ENCODE measurements around the gene ACP2. TPM values are rescaled to one million over a fixed set of nuclear protein-coding genes. Genes with fewer than 3 reads are reported as not detected.

Gene ACP2
- total RNA-seq, 2 donors from 2014 or later = 45.2 to 59.4 TPM

DNA sequence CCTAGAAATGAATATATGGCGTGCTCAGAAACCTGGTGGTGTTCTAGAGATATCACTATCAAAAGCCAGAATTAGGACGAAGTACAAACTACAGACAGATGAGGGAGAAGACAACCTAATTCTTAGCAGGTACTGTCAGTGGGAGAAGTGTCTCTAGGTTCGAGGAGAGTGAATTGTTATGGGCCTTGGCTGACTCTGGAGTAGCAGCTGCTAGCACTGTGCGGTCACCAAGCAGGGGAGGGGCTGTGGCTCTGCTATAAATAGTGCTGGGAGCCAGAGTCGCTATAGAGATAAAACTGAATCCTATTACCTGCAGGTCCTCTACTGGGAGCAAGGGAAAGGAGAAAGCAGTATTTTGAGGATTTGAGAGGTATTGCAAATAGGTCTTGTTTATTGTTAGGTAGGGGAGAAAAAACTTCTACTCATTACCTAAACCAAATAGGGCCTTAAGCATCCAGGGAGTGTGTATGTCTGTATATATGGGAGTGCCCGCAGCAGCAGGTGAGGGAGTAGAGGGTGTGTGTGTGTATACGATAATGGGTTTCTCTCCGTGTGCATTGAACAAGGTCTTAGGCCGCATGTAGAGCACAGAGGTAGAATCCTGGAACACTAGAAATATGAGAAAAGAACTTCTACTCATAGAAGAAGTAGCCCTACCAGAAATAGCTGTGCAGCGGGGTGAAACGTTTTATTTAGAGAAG is 23.5 kb upstream of the ACP2 start:
- Histone ChIP-seq H3K4me3 (no peak overlapping the region), H3K9me3 (no peaks in the 10 kb centered on the region), H3K27me3 (no peaks in the 10 kb centered on the region), H3K36me3 (peaks cover 29% of the 10 kb centered on the region), H3K4me1 (peaks cover 0 to 52% of the 10 kb centered on the region in 2 donors), H3K27ac (peak overlapping the region; percentile 89 to 97)
- TF ChIP-seq, protein P1, sequence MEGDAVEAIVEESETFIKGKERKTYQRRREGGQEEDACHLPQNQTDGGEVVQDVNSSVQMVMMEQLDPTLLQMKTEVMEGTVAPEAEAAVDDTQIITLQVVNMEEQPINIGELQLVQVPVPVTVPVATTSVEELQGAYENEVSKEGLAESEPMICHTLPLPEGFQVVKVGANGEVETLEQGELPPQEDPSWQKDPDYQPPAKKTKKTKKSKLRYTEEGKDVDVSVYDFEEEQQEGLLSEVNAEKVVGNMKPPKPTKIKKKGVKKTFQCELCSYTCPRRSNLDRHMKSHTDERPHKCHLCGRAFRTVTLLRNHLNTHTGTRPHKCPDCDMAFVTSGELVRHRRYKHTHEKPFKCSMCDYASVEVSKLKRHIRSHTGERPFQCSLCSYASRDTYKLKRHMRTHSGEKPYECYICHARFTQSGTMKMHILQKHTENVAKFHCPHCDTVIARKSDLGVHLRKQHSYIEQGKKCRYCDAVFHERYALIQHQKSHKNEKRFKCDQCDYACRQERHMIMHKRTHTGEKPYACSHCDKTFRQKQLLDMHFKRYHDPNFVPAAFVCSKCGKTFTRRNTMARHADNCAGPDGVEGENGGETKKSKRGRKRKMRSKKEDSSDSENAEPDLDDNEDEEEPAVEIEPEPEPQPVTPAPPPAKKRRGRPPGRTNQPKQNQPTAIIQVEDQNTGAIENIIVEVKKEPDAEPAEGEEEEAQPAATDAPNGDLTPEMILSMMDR (IDR thresholded peaks at IDR 0.05) = no peak
- no peak for DNase-seq (ENCODE audit: low spot score)

- DNase-seq (ENCODE audit: low spot score) = no peak
- Histone ChIP-seq H3K27ac (peak overlapping the region; percentile 89 to 97), H3K9me3 (no peaks in the 10 kb centered on the region), H3K4me3 (peak overlapping the region; percentile 86 to 90), H3K27me3 (no peaks in the 10 kb centered on the region), H3K4me1 (peaks cover 0 to 49% of the 10 kb centered on the region in 2 donors), H3K36me3 (peaks cover 21% of the 10 kb centered on the region)
- TF ChIP-seq, protein P1 (IDR thresholded peaks at IDR 0.05) = no peak
Measured at GRCh38 chr11:47271328-47271727, 22.7 kb upstream of the ACP2 start.

DNA sequence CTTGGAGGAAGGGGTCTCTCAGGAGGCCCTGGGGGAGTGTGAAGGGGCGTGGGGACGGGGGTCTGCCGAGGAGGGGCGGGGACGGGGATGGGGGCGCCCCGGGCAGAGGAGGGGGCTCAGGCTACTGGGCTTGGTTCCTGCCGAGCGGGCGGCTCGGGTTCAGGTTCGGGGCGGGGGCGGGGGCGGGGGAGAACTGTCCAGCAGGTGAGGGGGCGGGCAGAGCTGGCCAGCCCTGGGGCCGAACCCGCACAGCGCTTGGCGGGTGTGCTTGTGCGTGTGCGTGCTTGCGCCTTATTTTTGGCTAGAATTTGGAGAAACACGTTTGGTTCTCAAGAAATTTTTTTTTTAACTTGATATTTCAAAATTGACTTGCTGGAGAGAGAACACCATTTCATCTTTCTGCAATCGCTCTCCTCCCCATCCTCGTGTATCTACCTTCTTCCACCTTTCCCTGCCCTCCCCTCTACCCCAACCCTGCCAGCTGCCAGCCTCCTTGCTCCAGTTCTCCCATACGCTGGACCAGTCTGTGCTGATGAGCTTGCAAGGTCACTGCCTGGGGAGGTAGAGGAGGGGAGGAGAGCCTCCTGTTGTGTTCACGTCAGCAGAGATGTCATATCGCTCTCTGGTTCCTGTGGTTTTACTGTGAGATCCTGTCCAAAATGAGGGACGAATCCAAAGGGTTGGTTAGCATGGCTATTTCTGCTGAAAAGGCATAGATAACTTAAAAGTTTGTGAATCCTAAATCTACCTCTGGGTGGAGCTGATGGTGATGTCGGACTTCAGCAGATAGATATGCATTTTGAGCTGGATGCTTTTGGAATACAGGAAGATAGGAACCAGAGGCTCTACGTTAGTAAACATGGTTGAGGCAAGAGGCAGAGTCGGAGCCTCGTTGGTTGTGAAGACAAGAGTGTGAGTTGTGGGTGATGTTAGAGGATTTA is 22.0 kb upstream of the ACP2 start:
- TF ChIP-seq, protein P1 (IDR thresholded peaks at IDR 0.05) = no peak
- H3K4me1 ChIP-seq = peaks cover 0 to 49% of the 10 kb centered on the region in 2 donors

GRCh38 chr11:47269829-47270305 is 21.3 kb upstream of the ACP2 start, which contains the start of gene MADD:
TSS of gene MADD (plus strand) at chr11:47270133.
- H3K27ac ChIP-seq = peak within 1 kb of the TSS; percentile 89 to 97
- H3K27me3 ChIP-seq = no peaks in the 10 kb centered on the region
- H3K4me1 ChIP-seq = peaks cover 0 to 53% of the 10 kb centered on the region in 2 donors
- H3K4me3 ChIP-seq = peak within 1 kb of the TSS; percentile 86 to 90
- no peaks in the 10 kb centered on the region for H3K9me3 ChIP-seq
- peak; percentile 81 for DNase-seq (ENCODE audit: low spot score)
- TF ChIP-seq, protein P1 (IDR thresholded peaks at IDR 0.05) = no peak
- H3K36me3 ChIP-seq = peaks cover 7% of the 10 kb centered on the region

More for the DNA sequence above, 22.0 kb upstream of the ACP2 start:
- Histone ChIP-seq H3K4me3 (peak overlapping the region; percentile 86 to 90), H3K9me3 (no peaks in the 10 kb centered on the region), H3K27me3 (no peaks in the 10 kb centered on the region), H3K27ac (peak overlapping the region; percentile 89 to 97), H3K36me3 (peaks cover 14% of the 10 kb centered on the region)
- DNase-seq (ENCODE audit: low spot score) = no peak

GRCh38 chr11:47269002-47269828 is 20.6 kb upstream of the ACP2 start:
- Histone ChIP-seq H3K9me3 (no peaks in the 10 kb centered on the region), H3K27ac (peak overlapping the region; percentile 89 to 97), H3K4me1 (peaks cover 0 to 53% of the 10 kb centered on the region in 2 donors), H3K27me3 (no peaks in the 10 kb centered on the region), H3K36me3 (no peaks in the 10 kb centered on the region), H3K4me3 (peak overlapping the region; percentile 86 to 90)
- peak; percentile 86 for DNase-seq (ENCODE audit: low spot score)
- TF ChIP-seq, protein P1 (IDR thresholded peaks at IDR 0.05) = no peak

Data from right atrium auricular region (tissue), 2 donors.